Endothelial cell of umbilical vein (primary cell): ENCODE data around the gene SEMA4D. TPM values are rescaled to one million over a fixed set of nuclear protein-coding genes. Genes with fewer than 3 reads are reported as not detected.

Source experiments
- BruUV-seq: library from RNA; stranded (reverse); fragments of 400-500 nt; replicated peaks from 2 replicates; lab custom pipeline; 2021; lab: Mats Ljungman, UMichigan
- CTCF ChIA-PET: fragments of 300-600, 350-600 bp; sonication (Branson Sonifier 250); formaldehyde crosslinking; loops from one replicate; lab custom pipeline; 2021; ENCODE audit warnings: antibody characterized with exemption, inconsistent platforms; lab: Charles Lee
- POLR2A ChIA-PET: fragments of 300-600, 350-600 bp; sonication (Branson Sonifier 250); formaldehyde crosslinking; loops from one replicate; lab custom pipeline; 2021; ENCODE audit warnings: antibody characterized with exemption, inconsistent platforms; lab: Charles Lee
- DNase-seq: peaks from one replicate; pipeline ENCODE4 v3.0.0-alpha.2; 2011; ENCODE audit warnings: low read depth, low spot score
- FAIRE-seq: peaks from 2 replicates; lab custom pipeline; 2011; peaks lifted over from hg19 to GRCh38; lab: Jason Lieb, UNC
- H2AFZ ChIP-seq: 2 replicates; pipeline ENCODE4 v1.6.0; 2012; ENCODE audit warnings: low read depth, low read length, control low read depth, inconsistent platforms
- H3K27ac ChIP-seq: 2 replicates; pipeline ENCODE4 v1.5.1; 2011; ENCODE audit warnings: low read depth, mild to moderate bottlenecking, control low read depth, low read length, moderate library complexity; ENCODE audit not compliant: insufficient read depth
- H3K27me3 ChIP-seq, 2 experiments: 2 replicates each; pipeline versions ENCODE4 v1.6.0 to v1.6.1; 2011; ENCODE audit warnings: low read length in 2 of 2, mixed read lengths in 1 of 2; ENCODE audit not compliant: control insufficient read depth in 2 of 2, insufficient read depth in 2 of 2
- H3K36me3 ChIP-seq, 2 experiments: 2 replicates in 1 of 2; 3 replicates in 1 of 2; pipeline ENCODE4 v1.5.1; 2011; ENCODE audit warnings: low read length in 2 of 2, mild to moderate bottlenecking in 1 of 2, moderate library complexity in 1 of 2; ENCODE audit not compliant: control insufficient read depth in 2 of 2, insufficient read depth in 2 of 2; ENCODE audit errors: extremely low read depth in 1 of 2
- H3K4me1 ChIP-seq: 3 replicates; pipeline ENCODE4 v1.5.1; 2011; ENCODE audit warnings: mild to moderate bottlenecking, low read length; ENCODE audit not compliant: control insufficient read depth, insufficient read depth; ENCODE audit errors: extremely low read depth
- H3K4me2 ChIP-seq: 2 replicates; pipeline ENCODE4 v1.6.1; 2011; ENCODE audit warnings: low read length, control low read depth, mixed read lengths; ENCODE audit not compliant: insufficient read depth
- H3K4me3 ChIP-seq, 3 experiments: fragments of 200-600 bp in 1 of 3; sonication (generic), shearing (Covaris generic) in 1 of 3; replicated peaks in 1 of 3; 2 replicates each; pipeline ENCODE4 v1.5.1; 2011 to 2016; ENCODE audit warnings: control low read depth in 3 of 3, low read length in 3 of 3, mild to moderate bottlenecking in 2 of 3, inconsistent platforms in 1 of 3, low read depth in 1 of 3, moderate library complexity in 1 of 3; ENCODE audit not compliant: insufficient read depth in 1 of 3
- H3K79me2 ChIP-seq: 2 replicates; pipeline ENCODE4 v1.6.0; 2012; ENCODE audit warnings: low read length, inconsistent platforms; ENCODE audit not compliant: control insufficient read depth, insufficient read depth
- H3K9ac ChIP-seq: replicated peaks from 2 replicates; pipeline ENCODE3; 2011; ENCODE audit warnings: low read length, control low read depth; ENCODE audit not compliant: insufficient read depth; ENCODE audit errors: extremely low read depth
- H3K9me1 ChIP-seq: replicated peaks from 3 replicates; pipeline ENCODE4 v1.6.0; 2011; ENCODE audit warnings: mild to moderate bottlenecking, low read length; ENCODE audit not compliant: control insufficient read depth, insufficient read depth; ENCODE audit errors: extremely low read depth
- H3K9me3 ChIP-seq: replicated peaks from 2 replicates; pipeline ENCODE4 v1.5.1; 2012; ENCODE audit warnings: low read length, inconsistent platforms; ENCODE audit not compliant: control insufficient read depth, insufficient read depth
- H4K20me1 ChIP-seq: replicated peaks from 2 replicates; pipeline ENCODE3; 2011; ENCODE audit warnings: mild to moderate bottlenecking, low read length; ENCODE audit not compliant: control insufficient read depth, insufficient read depth; ENCODE audit errors: extremely low read depth
- CTCF ChIP-seq, 2 donors: IDR thresholded peaks; 1 replicate in 1 of 2; 2 replicates in 1 of 2; pipeline ENCODE4 v1.5.1; 2011; ENCODE audit warnings: low read length in 2 of 2, mild to moderate bottlenecking in 2 of 2, moderate library complexity in 2 of 2, control low read depth in 1 of 2, inconsistent platforms in 1 of 2, low read depth in 1 of 2; ENCODE audit not compliant: insufficient read depth in 1 of 2; ENCODE audit errors: extremely low read depth in 1 of 2
- EZH2 ChIP-seq: IDR thresholded peaks from 2 replicates; pipeline ENCODE4 v1.6.1; 2012; ENCODE audit warnings: borderline replicate concordance, low read depth, mild to moderate bottlenecking, moderate library complexity, low read length, inconsistent platforms; ENCODE audit not compliant: severe bottlenecking
- FOS ChIP-seq: IDR thresholded peaks from 2 replicates; pipeline ENCODE4 v1.6.1; 2011; ENCODE audit warnings: mild to moderate bottlenecking, low read length, moderate library complexity, borderline replicate concordance; ENCODE audit not compliant: insufficient read depth
- GATA2 ChIP-seq: IDR thresholded peaks from 2 replicates; pipeline ENCODE4 v1.7.0; 2011; ENCODE audit warnings: low read depth, mild to moderate bottlenecking, moderate library complexity, mixed read lengths, low read length; ENCODE audit not compliant: insufficient read length, insufficient read depth
- JUN ChIP-seq: IDR thresholded peaks from 2 replicates; pipeline ENCODE4 v1.6.1; 2011; ENCODE audit warnings: borderline replicate concordance, low read depth; ENCODE audit not compliant: insufficient read length, insufficient read depth
- MAX ChIP-seq: IDR thresholded peaks from 2 replicates; pipeline ENCODE4 v1.6.1; 2011; ENCODE audit not compliant: insufficient read depth, insufficient read length
- MYC ChIP-seq: IDR thresholded peaks from one replicate; pipeline ENCODE4 v1.6.1; 2011; ENCODE audit warnings: mild to moderate bottlenecking, low read depth, low read length
- POLR2A ChIP-seq: IDR thresholded peaks from 2 replicates; pipeline ENCODE4 v1.6.1; 2012; ENCODE audit warnings: low read depth, mild to moderate bottlenecking, control low read depth, low read length
- POLR2AphosphoS5 ChIP-seq: IDR thresholded peaks from 2 replicates; pipeline ENCODE4 v1.6.1; 2012; ENCODE audit warnings: low read depth, mild to moderate bottlenecking, control low read depth, low read length, moderate library complexity; ENCODE audit not compliant: insufficient read depth
- dilution Hi-C: fragments of 300-500 bp; cut with MboI; formaldehyde crosslinking; loops from one replicate; pipeline ENCODE4 v1.15.0; 2019; ENCODE audit warnings: low sequenced_read_pairs; ENCODE audit not compliant: extremely low pct_ligation_motif_present
- intact Hi-C: fragments of 100-400 bp; cut with micrococcal nuclease; formaldehyde crosslinking; loops from one replicate; pipeline ENCODE4 v1.10.0; 2022
- polyA plus RNA-seq, 4 experiments: library from polyadenylated mRNA; depleted of rRNA in 3 of 4; stranded (reverse) in 3 of 4; unstranded in 1 of 4; fragments of >200 nt; gene quantifications; 2 replicates each; pipeline versions ENCODE4 v1.2.1 to v1.2.3, GENCODE V29; 2011 to 2012; ENCODE audit warnings: missing spikeins in 1 of 4
- total RNA-seq: library from RNA; stranded (reverse); gene quantifications from 2 replicates; pipeline ENCODE4 v1.2.3, GENCODE V29; 2021

Gene SEMA4D
- total and polyA plus RNA-seq, 2 donors (not counting 3 experiments of a cell fraction or from before 2014, with no cell fraction given): 3.9 to 15.7 TPM

GRCh38 chr9:89427621-89428221 is 70.2 kb downstream of the SEMA4D start:
- DNase-seq (no peak), FAIRE-seq (no peak)
- Histone ChIP-seq H3K4me1 (peaks cover 14% of the 10 kb centered on the region), H3K4me2 (no peak overlapping the region), H3K27ac (no peak overlapping the region), H3K79me2 (no peaks in the 10 kb centered on the region), H3K9me3 (no peaks in the 10 kb centered on the region), H2AFZ (no peak overlapping the region), H3K36me3 (no peaks in the 10 kb centered on the region), H3K9ac (no peak overlapping the region), H3K9me1 (no peaks in the 10 kb centered on the region), H3K4me3 (no peak overlapping the region), H3K27me3 (no peaks in the 10 kb centered on the region), H4K20me1 (no peaks in the 10 kb centered on the region)
- dilution Hi-C loops: no loop called here
- intact Hi-C loops: no loop called here
- TF ChIP-seq MAX (no peak), POLR2AphosphoS5 (no peak), GATA2 (no peak), POLR2A (no peak), JUN (no peak), FOS (no peak)
- ChIA-PET CTCF (interaction anchor here (4.0 kb wide), 1 partner anchor 121 kb away, joined by 52 read pairs; no protein-coding TSS in a partner anchor), POLR2A (no interaction called here)
- no TSS peak for BruUV-seq

GRCh38 chr9:89426384-89426961 is 71.4 kb downstream of the SEMA4D start:
- Histone ChIP-seq H3K4me2 (no peak overlapping the region), H3K4me1 (peaks cover 14% of the 10 kb centered on the region), H3K79me2 (no peaks in the 10 kb centered on the region), H3K9ac (no peak overlapping the region), H3K27me3 (no peaks in the 10 kb centered on the region), H3K9me1 (no peaks in the 10 kb centered on the region), H3K36me3 (no peaks in the 10 kb centered on the region), H2AFZ (no peak overlapping the region), H3K27ac (no peak overlapping the region), H3K4me3 (no peak overlapping the region), H4K20me1 (no peaks in the 10 kb centered on the region), H3K9me3 (no peaks in the 10 kb centered on the region)
- intact Hi-C loops (no loop called here), dilution Hi-C loops (no loop called here)
- FAIRE-seq (no peak), DNase-seq (no peak)
- TF ChIP-seq POLR2AphosphoS5: no peak
- TF ChIP-seq EZH2: no peak
- no peak for TF ChIP-seq MAX
- no peak for TF ChIP-seq GATA2
- no peak for TF ChIP-seq FOS
- TF ChIP-seq CTCF (IDR thresholded peaks at IDR 0.05; ENCODE audit: extremely low read depth in 1 of 2, insufficient read depth in 1 of 2, low read depth in 1 of 2, low read length in 2 of 2): no peak
- TF ChIP-seq JUN: no peak
- no peak for TF ChIP-seq MYC
- TF ChIP-seq POLR2A: no peak
- ChIA-PET CTCF (interaction anchor here (0.6 to 1.2 kb wide), 3 partner anchors 9 to 122 kb away, joined by 3 to 7 read pairs (median 3); no protein-coding TSS in a partner anchor), POLR2A (no interaction called here)
- no TSS peak for BruUV-seq
